ENCODE data around the gene SH3GLB2. TPM values are rescaled to one million over a fixed set of nuclear protein-coding genes. Genes with fewer than 3 reads are reported as not detected.
A peak's percentile ranks its signal among the peaks of the same experiment; 100 is the strongest.

SH3GLB2 gene
- total RNA-seq, 1 experiment from 2014 or later: 66.5 TPM

DNA sequence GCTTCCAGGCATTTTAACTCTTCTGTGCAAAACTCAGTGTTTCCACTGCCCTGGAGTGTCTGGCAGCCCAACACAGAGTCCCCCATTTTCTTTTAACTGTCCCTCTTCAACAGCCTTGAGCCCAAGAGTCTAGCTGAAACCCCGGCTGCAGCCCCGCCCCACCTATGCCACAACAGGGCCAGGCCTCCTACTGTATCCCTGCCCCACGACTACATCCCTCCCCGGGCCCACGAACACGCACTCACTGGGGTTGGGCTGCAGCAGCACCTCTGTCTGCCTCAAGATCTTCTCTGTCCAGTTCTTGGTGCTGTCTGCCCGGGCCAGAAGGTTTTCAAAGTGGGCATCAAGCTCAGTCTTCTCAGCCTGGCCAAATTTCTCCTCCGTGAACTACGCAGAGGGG lies 6.1 kb downstream of the SH3GLB2 start:
- Mint-ChIP-seq H3K36me3 (ENCODE audit: insufficient read depth, unreplicated experiment) (peaks cover 23% of the 10 kb centered on the region), H3K9me3 (ENCODE audit: low read depth, unreplicated experiment) (no peaks in the 10 kb centered on the region), H3K4me3 (ENCODE audit: low read depth, unreplicated experiment) (no peak overlapping the region), H3K27me3 (ENCODE audit: unreplicated experiment) (no peaks in the 10 kb centered on the region), H3K4me1 (ENCODE audit: low read depth, unreplicated experiment) (peaks cover 14% of the 10 kb centered on the region), H3K27ac (ENCODE audit: unreplicated experiment) (peak overlapping the region; percentile 36)
- no peak for DNase-seq
- TF ChIP-seq, protein P1, sequence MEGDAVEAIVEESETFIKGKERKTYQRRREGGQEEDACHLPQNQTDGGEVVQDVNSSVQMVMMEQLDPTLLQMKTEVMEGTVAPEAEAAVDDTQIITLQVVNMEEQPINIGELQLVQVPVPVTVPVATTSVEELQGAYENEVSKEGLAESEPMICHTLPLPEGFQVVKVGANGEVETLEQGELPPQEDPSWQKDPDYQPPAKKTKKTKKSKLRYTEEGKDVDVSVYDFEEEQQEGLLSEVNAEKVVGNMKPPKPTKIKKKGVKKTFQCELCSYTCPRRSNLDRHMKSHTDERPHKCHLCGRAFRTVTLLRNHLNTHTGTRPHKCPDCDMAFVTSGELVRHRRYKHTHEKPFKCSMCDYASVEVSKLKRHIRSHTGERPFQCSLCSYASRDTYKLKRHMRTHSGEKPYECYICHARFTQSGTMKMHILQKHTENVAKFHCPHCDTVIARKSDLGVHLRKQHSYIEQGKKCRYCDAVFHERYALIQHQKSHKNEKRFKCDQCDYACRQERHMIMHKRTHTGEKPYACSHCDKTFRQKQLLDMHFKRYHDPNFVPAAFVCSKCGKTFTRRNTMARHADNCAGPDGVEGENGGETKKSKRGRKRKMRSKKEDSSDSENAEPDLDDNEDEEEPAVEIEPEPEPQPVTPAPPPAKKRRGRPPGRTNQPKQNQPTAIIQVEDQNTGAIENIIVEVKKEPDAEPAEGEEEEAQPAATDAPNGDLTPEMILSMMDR (IDR thresholded peaks at IDR 0.05; ENCODE audit: unreplicated experiment): no peak
- intact Hi-C loops (cut with micrococcal nuclease; ENCODE audit: unreplicated experiment): no loop called here
- CTCF ChIA-PET: no interaction called here
- no TSS peak for BruUV-seq (replicated peaks)

DNA sequence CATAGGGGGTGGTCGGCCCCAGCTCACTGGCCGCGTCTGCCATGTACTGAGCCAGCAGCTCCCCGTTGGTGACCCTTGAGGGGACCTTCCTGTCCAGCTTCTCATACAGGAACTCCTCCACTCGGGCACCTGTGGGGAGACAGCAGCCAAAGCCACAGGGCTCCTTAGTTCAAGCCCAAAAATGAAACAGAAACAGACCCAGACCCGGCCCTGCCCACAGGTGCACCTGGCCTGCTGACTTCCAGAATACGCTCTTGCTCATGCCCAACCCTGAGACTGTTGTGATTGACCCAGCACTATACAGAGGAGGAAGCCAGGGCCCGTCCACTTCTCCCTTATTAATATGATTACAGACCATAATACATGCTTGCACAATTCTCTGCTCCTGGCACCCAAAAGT lies 7.0 kb downstream of the SH3GLB2 start:
- Mint-ChIP-seq H3K36me3 (ENCODE audit: insufficient read depth, unreplicated experiment) (peaks cover 19% of the 10 kb centered on the region), H3K4me1 (ENCODE audit: low read depth, unreplicated experiment) (peaks cover 14% of the 10 kb centered on the region), H3K9me3 (ENCODE audit: low read depth, unreplicated experiment) (no peaks in the 10 kb centered on the region), H3K27me3 (ENCODE audit: unreplicated experiment) (no peaks in the 10 kb centered on the region), H3K27ac (ENCODE audit: unreplicated experiment) (no peak overlapping the region), H3K4me3 (ENCODE audit: low read depth, unreplicated experiment) (no peak overlapping the region)
- BruUV-seq (replicated peaks): no TSS peak
- intact Hi-C loops (cut with micrococcal nuclease; ENCODE audit: unreplicated experiment): no loop called here
- DNase-seq: no peak
- CTCF ChIA-PET: no interaction called here
- TF ChIP-seq, protein P1 (IDR thresholded peaks at IDR 0.05; ENCODE audit: unreplicated experiment): no peak

DNA sequence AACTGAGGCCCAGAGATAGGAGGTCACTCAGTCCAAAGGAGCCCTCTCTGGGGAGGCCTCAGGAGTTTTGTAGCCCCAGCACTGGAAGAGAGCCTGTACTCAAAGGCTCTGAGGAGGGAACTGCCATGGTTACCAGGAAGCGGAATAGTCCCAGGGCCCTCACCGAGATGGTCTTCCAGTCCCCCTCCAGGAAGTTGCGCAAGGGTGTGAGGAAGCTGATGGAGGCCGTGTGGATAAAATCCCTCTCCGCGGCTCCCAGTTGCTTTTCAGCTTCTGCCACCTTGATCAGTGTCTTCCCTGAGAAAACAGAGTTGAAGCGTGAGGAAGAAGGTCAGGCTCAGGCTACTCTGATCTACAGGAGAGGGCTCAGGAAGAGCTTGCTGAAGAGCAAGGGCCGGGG lies 13.5 kb downstream of the SH3GLB2 start:
- Mint-ChIP-seq H3K36me3 (ENCODE audit: insufficient read depth, unreplicated experiment) (peaks cover 19% of the 10 kb centered on the region), H3K27ac (ENCODE audit: unreplicated experiment) (no peak overlapping the region), H3K9me3 (ENCODE audit: low read depth, unreplicated experiment) (no peaks in the 10 kb centered on the region), H3K27me3 (ENCODE audit: unreplicated experiment) (no peaks in the 10 kb centered on the region), H3K4me1 (ENCODE audit: low read depth, unreplicated experiment) (no peaks in the 10 kb centered on the region), H3K4me3 (ENCODE audit: low read depth, unreplicated experiment) (no peak overlapping the region)
- TF ChIP-seq, protein P1 (IDR thresholded peaks at IDR 0.05; ENCODE audit: unreplicated experiment): no peak
- no TSS peak for BruUV-seq (replicated peaks)
- CTCF ChIA-PET: no interaction called here
- no peak for DNase-seq
- intact Hi-C loops (cut with micrococcal nuclease; ENCODE audit: unreplicated experiment): no loop called here

DNA sequence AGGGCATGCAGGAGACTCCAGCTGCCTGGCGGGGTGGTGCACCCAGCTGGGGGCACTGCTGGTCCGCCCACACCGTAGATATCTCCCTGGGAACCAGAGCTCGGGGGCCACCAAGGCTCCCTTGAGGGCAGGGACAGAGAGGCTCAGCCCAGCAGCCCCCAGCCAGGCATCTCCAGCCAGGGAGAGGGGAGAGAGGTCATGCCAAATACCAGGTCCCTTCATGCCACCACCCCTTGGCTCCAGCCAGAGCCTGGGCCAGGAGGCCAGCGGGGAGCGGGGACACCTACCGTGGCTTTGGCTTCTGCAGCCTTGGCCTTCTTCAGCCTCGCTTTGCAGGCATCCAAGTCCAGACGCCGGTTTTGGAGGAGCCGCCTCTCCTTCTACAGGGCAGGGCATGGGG lies 14.0 kb downstream of the SH3GLB2 start:
- TF ChIP-seq, protein P1 (IDR thresholded peaks at IDR 0.05; ENCODE audit: unreplicated experiment): no peak
- DNase-seq: no peak
- BruUV-seq (replicated peaks): no TSS peak
- Mint-ChIP-seq H3K4me3 (ENCODE audit: low read depth, unreplicated experiment) (no peak overlapping the region), H3K36me3 (ENCODE audit: insufficient read depth, unreplicated experiment) (peaks cover 24% of the 10 kb centered on the region), H3K4me1 (ENCODE audit: low read depth, unreplicated experiment) (no peaks in the 10 kb centered on the region), H3K27ac (ENCODE audit: unreplicated experiment) (no peak overlapping the region), H3K9me3 (ENCODE audit: low read depth, unreplicated experiment) (no peaks in the 10 kb centered on the region), H3K27me3 (ENCODE audit: unreplicated experiment) (no peaks in the 10 kb centered on the region)
- intact Hi-C loops (cut with micrococcal nuclease; ENCODE audit: unreplicated experiment): no loop called here
- CTCF ChIA-PET: no interaction called here

DNA sequence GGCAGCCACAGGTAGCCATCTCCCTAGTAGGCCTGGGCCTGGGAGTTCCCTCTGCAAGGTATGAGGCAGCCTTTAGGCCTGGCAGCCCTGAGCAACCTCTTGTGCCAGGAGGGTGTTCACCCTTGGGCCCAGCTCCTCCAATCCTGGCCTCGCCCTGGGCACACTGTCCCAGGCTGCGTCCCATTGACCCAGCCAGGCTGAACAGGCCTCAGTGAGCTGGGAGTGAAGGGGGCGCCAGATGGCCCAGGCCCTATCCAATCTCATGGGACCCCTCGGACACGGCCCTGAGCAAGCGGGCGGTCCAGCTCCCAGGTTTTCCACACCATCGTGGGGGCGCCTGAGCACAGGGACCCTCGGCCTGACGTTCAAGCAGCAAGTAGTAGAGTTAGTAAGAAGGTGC lies 14.5 kb downstream of the SH3GLB2 start:
- peaks cover 21% of the 10 kb centered on the region for H3K36me3 Mint-ChIP-seq (ENCODE audit: insufficient read depth, unreplicated experiment)
- no peaks in the 10 kb centered on the region for H3K9me3 Mint-ChIP-seq (ENCODE audit: low read depth, unreplicated experiment)
- no peak for DNase-seq
- H3K27ac Mint-ChIP-seq (ENCODE audit: unreplicated experiment): no peak overlapping the region
- intact Hi-C loops (cut with micrococcal nuclease; ENCODE audit: unreplicated experiment): no loop called here
- H3K27me3 Mint-ChIP-seq (ENCODE audit: unreplicated experiment): no peaks in the 10 kb centered on the region
- H3K4me1 Mint-ChIP-seq (ENCODE audit: low read depth, unreplicated experiment): no peaks in the 10 kb centered on the region
- TF ChIP-seq, protein P1 (IDR thresholded peaks at IDR 0.05; ENCODE audit: unreplicated experiment): no peak
- no peak overlapping the region for H3K4me3 Mint-ChIP-seq (ENCODE audit: low read depth, unreplicated experiment)
- no TSS peak for BruUV-seq (replicated peaks)
- CTCF ChIA-PET: no interaction called here

Data from Calu3 (cell line).